Measurements from ENCODE around the gene ZNF605.

- TF ChIP-seq CTCF (IDR thresholded peaks at IDR 0.05; ENCODE audit: insufficient read depth, low read length) (no peak), SPI1 (IDR thresholded peaks at IDR 0.05; ENCODE audit: borderline replicate concordance, low read depth) (no peak), POLR2AphosphoS5 (IDR thresholded peaks at IDR 0.05; ENCODE audit: low read depth) (no peak)
Observed at GRCh38 chr12:132926415-132926833, 29.7 kb downstream of the ZNF605 start.

Measured in HL-60 (cell line).